Measurements from ENCODE around the gene CACNG1. TPM values are rescaled to one million over a fixed set of nuclear protein-coding genes. Genes with fewer than 3 reads are reported as not detected.

CACNG1 gene
- total and polyA plus RNA-seq, 8 donors: 0.35 TPM; not detected in 7

GRCh38 chr17:67069603-67070136 lies 25.3 kb downstream of the CACNG1 start:
- FAIRE-seq (no peak), DNase-seq (no peak), ATAC-seq (no peak)
- Histone ChIP-seq H3K4me1 (peaks cover 0 to 10% (median 3%) of the 10 kb centered on the region in 3 donors), H3K4me3 (no peak overlapping the region), H3K9me3 (no peaks in the 10 kb centered on the region), H3K36me3 (no peaks in the 10 kb centered on the region), H3K27ac (no peak overlapping the region), H3K27me3 (no peaks in the 10 kb centered on the region)
- intact Hi-C loops (cut with DNase I): no loop called here
- WGBS, 2 donors: 94 to 95% methylated on average over 5 of the region's 5 CpGs
- TF ChIP-seq CTCF (IDR thresholded peaks at IDR 0.05): no peak

- H3K27me3 ChIP-seq: no peaks in the 10 kb centered on the region
- DNase-seq: no peak
- no peak for TF ChIP-seq CTCF (IDR thresholded peaks at IDR 0.05)
- no peaks in the 10 kb centered on the region for H3K36me3 ChIP-seq
- no peak overlapping the region for H3K4me3 ChIP-seq
- no peaks in the 10 kb centered on the region for H3K9me3 ChIP-seq
- H3K27ac ChIP-seq: no peak overlapping the region
- no peak for ATAC-seq
- no peak for FAIRE-seq
- H3K4me1 ChIP-seq: peaks cover 15 to 23% (median 18%) of the 10 kb centered on the region in 3 donors
- intact Hi-C loops (cut with DNase I): no loop called here
Measured at GRCh38 chr17:67071595-67071994, 27.2 kb downstream of the CACNG1 start.

GRCh38 chr17:67072885-67073284 lies 28.5 kb downstream of the CACNG1 start:
- Histone ChIP-seq H3K9me3 (no peaks in the 10 kb centered on the region), H3K4me1 (peaks cover 23 to 28% (median 25%) of the 10 kb centered on the region in 3 donors), H3K4me3 (no peak overlapping the region), H3K36me3 (no peaks in the 10 kb centered on the region), H3K27me3 (no peaks in the 10 kb centered on the region), H3K27ac (no peak overlapping the region)
- intact Hi-C loops (cut with DNase I): no loop called here
- TF ChIP-seq CTCF (IDR thresholded peaks at IDR 0.05): no peak
- DNase-seq (no peak), FAIRE-seq (no peak), ATAC-seq (no peak)
- WGBS, 2 donors: 70 to 71% methylated on average over 3 of the region's 3 CpGs

GRCh38 chr17:67074781-67075180 lies 30.4 kb downstream of the CACNG1 start:
- no peak overlapping the region for H3K4me3 ChIP-seq
- TF ChIP-seq CTCF (IDR thresholded peaks at IDR 0.05): no peak
- H3K4me1 ChIP-seq: peaks cover 23 to 28% (median 25%) of the 10 kb centered on the region in 3 donors
- peak overlapping the region in 2 of 4 donors; percentile 62 to 63 for H3K27ac ChIP-seq
- H3K27me3 ChIP-seq: no peaks in the 10 kb centered on the region
- DNase-seq (no peak), ATAC-seq (peak; percentile 60 to 74 (median 66)), FAIRE-seq (no peak)
- intact Hi-C loops (cut with DNase I): no loop called here
- no peaks in the 10 kb centered on the region for H3K9me3 ChIP-seq
- WGBS, 2 donors: 12 to 16% methylated on average over 3 of the region's 3 CpGs
- no peaks in the 10 kb centered on the region for H3K36me3 ChIP-seq

GRCh38 chr17:67076290-67076689 lies 31.9 kb downstream of the CACNG1 start:
- ATAC-seq (peak; percentile 59 to 92 (median 84)), FAIRE-seq (no peak)

More at GRCh38 chr17:67076290-67076689, 31.9 kb downstream of the CACNG1 start:
- Histone ChIP-seq H3K4me3 (peak overlapping the region in 2 of 4 donors; percentile 0 to 2), H3K4me1 (peaks cover 23 to 28% (median 25%) of the 10 kb centered on the region in 3 donors), H3K27ac (peak overlapping the region in 2 of 4 donors; percentile 52 to 63), H3K36me3 (no peaks in the 10 kb centered on the region), H3K27me3 (no peaks in the 10 kb centered on the region), H3K9me3 (no peaks in the 10 kb centered on the region)
- peak in 3 of 6 donors; percentile 36 to 62 (median 38) for DNase-seq
- TF ChIP-seq CTCF (IDR thresholded peaks at IDR 0.05): no peak
- WGBS, 2 donors: 13 to 14% methylated on average over 7 of the region's 7 CpGs
- intact Hi-C loops (cut with DNase I): no loop called here

Data from pancreas (tissue), 10 donors.